DND-41 (cell line): ENCODE results near the gene EOLA2.
"Not testable (repeated sequence)": the region's sequence is repeated elsewhere in the genome, so short reads cannot be mapped to it uniquely, and the experiment has no call there.

Source experiments
- ATAC-seq: fragments of 200-7000 bp; cut with Tn5 transposase; 3 replicates; pipeline ENCODE4 v1.9.1; 2021; ENCODE audit warnings: low read depth; ENCODE audit not compliant: insufficient read depth
- DNase-seq: peaks from one replicate; pipeline ENCODE4 v3.0.0-alpha.2; 2020
- H2AFZ ChIP-seq: 2 replicates; pipeline ENCODE4 v1.6.0; 2012; ENCODE audit warnings: low read depth, low read length
- H3K27ac ChIP-seq: 2 replicates; pipeline ENCODE4 v1.5.1; 2012; ENCODE audit warnings: low read length, inconsistent platforms
- H3K27me3 ChIP-seq: fragments of 200-600 bp; sonication (generic); 2 replicates; pipeline ENCODE4 v1.6.0; 2012; ENCODE audit warnings: low read length, mild to moderate bottlenecking, inconsistent platforms; ENCODE audit not compliant: insufficient read depth, poor library complexity
- H3K36me3 ChIP-seq: 2 replicates; pipeline ENCODE4 v1.5.1; 2012; ENCODE audit warnings: low read length, inconsistent platforms; ENCODE audit not compliant: insufficient read depth
- H3K4me1 ChIP-seq: 2 replicates; pipeline ENCODE4 v1.5.1; 2012; ENCODE audit warnings: mild to moderate bottlenecking, low read length; ENCODE audit not compliant: insufficient read depth
- H3K4me2 ChIP-seq: 2 replicates; pipeline ENCODE4 v1.6.0; 2012; ENCODE audit warnings: mild to moderate bottlenecking, moderate library complexity, low read length, inconsistent platforms; ENCODE audit not compliant: insufficient read depth
- H3K4me3 ChIP-seq, 2 experiments: fragments of 200-600 bp in 1 of 2; shearing (Covaris generic) in 1 of 2; 2 replicates each; pipeline ENCODE4 v1.5.1; 2012 to 2016; ENCODE audit warnings: inconsistent platforms in 2 of 2, low read length in 2 of 2, mild to moderate bottlenecking in 2 of 2, low read depth in 1 of 2, moderate library complexity in 1 of 2
- H3K79me2 ChIP-seq: 2 replicates; pipeline ENCODE4 v1.6.0; 2012; ENCODE audit warnings: low read length, inconsistent platforms; ENCODE audit not compliant: insufficient read depth
- H3K9ac ChIP-seq: 2 replicates; pipeline ENCODE4 v1.6.0; 2012; ENCODE audit warnings: low read depth, mild to moderate bottlenecking, inconsistent platforms, low read length, moderate library complexity
- H3K9me3 ChIP-seq: 2 replicates; pipeline ENCODE4 v1.5.1; 2012; ENCODE audit warnings: low read length, moderate library complexity, mild to moderate bottlenecking, inconsistent platforms; ENCODE audit not compliant: insufficient read depth, severe bottlenecking
- H4K20me1 ChIP-seq: 2 replicates; pipeline ENCODE4 v1.6.0; 2012; ENCODE audit warnings: low read length; ENCODE audit not compliant: insufficient read depth
- CTCF ChIP-seq: IDR thresholded peaks from 2 replicates; pipeline ENCODE4 v1.5.1; 2012; ENCODE audit warnings: borderline replicate concordance, low read length, moderate library complexity, mild to moderate bottlenecking; ENCODE audit not compliant: poor library complexity, severe bottlenecking; ENCODE audit errors: extremely low read depth
- EZH2 ChIP-seq: IDR thresholded peaks from 3 replicates; pipeline ENCODE4 v1.6.1; 2012; ENCODE audit warnings: borderline replicate concordance, low read depth, mild to moderate bottlenecking, moderate library complexity, low read length, inconsistent platforms; ENCODE audit not compliant: severe bottlenecking

The EOLA2 gene

GRCh38 chrX:149940674-149941024, 2.4 kb upstream of the EOLA2 start:
- Histone ChIP-seq H2AFZ (peak overlapping the region; percentile 64), H3K4me2 (peak overlapping the region; percentile 64), H3K4me3 (peak overlapping the region in 1 of 2 experiments; percentile 49; a peak in 2 of 4 replicates), H3K9ac (peak overlapping the region; percentile 52), H3K79me2 (peaks cover 13% of the 10 kb centered on the region), H3K4me1 (peaks cover 15% of the 10 kb centered on the region), H3K27ac (peak overlapping the region; percentile 74; the same call in 1 of the 2 replicates)
- ATAC-seq, H4K20me1 ChIP-seq, H3K9me3 ChIP-seq, H3K36me3 ChIP-seq, DNase-seq, H3K27me3 ChIP-seq: not testable (repeated sequence)
- peak; percentile 68 for TF ChIP-seq CTCF

- TF ChIP-seq CTCF, result no peak
- TF ChIP-seq EZH2, result no peak
- Histone ChIP-seq H3K27ac (peak overlapping the region; percentile 95), H3K9ac (peak overlapping the region; percentile 74), H4K20me1 (peaks cover 7% of the 10 kb centered on the region; the same call in 1 of the 2 replicates), H3K4me1 (peaks cover 15% of the 10 kb centered on the region), H3K79me2 (peaks cover 13% of the 10 kb centered on the region), H2AFZ (peak overlapping the region; percentile 67), H3K4me2 (peak overlapping the region; percentile 64), H3K36me3 (no peaks in the 10 kb centered on the region; the same call in 1 of the 2 replicates), H3K27me3 (no peaks in the 10 kb centered on the region), H3K9me3 (no peaks in the 10 kb centered on the region), H3K4me3 (peak overlapping the region; percentile 23 to 63; a peak in 3 of 4 replicates)
- peak; percentile 73 for ATAC-seq
- DNase-seq, result peak; percentile 97
Observed at GRCh38 chrX:149939905-149940673, 1.8 kb upstream of the EOLA2 start.

- Histone ChIP-seq H2AFZ (peak overlapping the region; percentile 67), H3K4me2 (peak overlapping the region; percentile 64)
Observed at GRCh38 chrX:149939655-149939904, 1.3 kb upstream of the EOLA2 start.

More at GRCh38 chrX:149939655-149939904, 1.3 kb upstream of the EOLA2 start:
- peak overlapping the region; percentile 74 for H3K9ac ChIP-seq
- no peak for DNase-seq
- H3K27ac ChIP-seq, result peak overlapping the region; percentile 95
- H3K36me3 ChIP-seq, result no peaks in the 10 kb centered on the region; the same call in none of the 2 replicates
- peaks cover 15% of the 10 kb centered on the region for H3K4me1 ChIP-seq
- H3K4me3 ChIP-seq, result peak overlapping the region; percentile 23 to 63; a peak in 3 of 4 replicates
- H3K9me3 ChIP-seq, result no peaks in the 10 kb centered on the region
- H4K20me1 ChIP-seq, result peaks cover 7% of the 10 kb centered on the region; the same call in 1 of the 2 replicates
- peak; percentile 17 for ATAC-seq
- H3K27me3 ChIP-seq, result no peaks in the 10 kb centered on the region
- TF ChIP-seq EZH2, result no peak
- no peak for TF ChIP-seq CTCF
- H3K79me2 ChIP-seq, result peaks cover 13% of the 10 kb centered on the region
